Activated CD8-positive, alpha-beta T cell treated with anti-CD3 and anti-CD28 coated beads for 36 hours (primary cell): ENCODE measurements around the gene DOK5. TPM values are rescaled to one million over a fixed set of nuclear protein-coding genes. Genes with fewer than 3 reads are reported as not detected.

Experiments
- ATAC-seq: fragments of 200-7000 bp; cut with Tn5 transposase; one replicate; pipeline ENCODE4 v1.10.0; 2021; ENCODE audit warnings: mild to moderate bottlenecking, moderate library complexity
- CTCF ChIA-PET: fragments of 350-600 bp; sonication (Branson Sonifier 250); formaldehyde crosslinking; loops from one replicate; lab custom pipeline; 2021; ENCODE audit warnings: antibody characterized with exemption; lab: Charles Lee
- POLR2A ChIA-PET: fragments of 350-600 bp; sonication (Branson Sonifier 250); formaldehyde crosslinking; loops from one replicate; lab custom pipeline; 2021; ENCODE audit warnings: antibody characterized with exemption; lab: Charles Lee
- DNase-seq: peaks from one replicate; pipeline ENCODE4 v3.0.0-alpha.2; 2020
- H3K27ac Mint-ChIP-seq: one replicate; pipeline ENCODE4 v1.8.0; 2021; ENCODE audit warnings: mild to moderate bottlenecking, mixed read lengths
- H3K27me3 Mint-ChIP-seq: one replicate; pipeline ENCODE4 v1.8.0; 2021; ENCODE audit warnings: mixed read lengths
- H3K36me3 Mint-ChIP-seq: one replicate; pipeline ENCODE4 v1.8.0; 2021; ENCODE audit warnings: low read depth, mixed read lengths
- H3K4me1 Mint-ChIP-seq: one replicate; pipeline ENCODE4 v1.8.0; 2021; ENCODE audit warnings: low read depth, mixed read lengths
- H3K4me3 Mint-ChIP-seq: one replicate; pipeline ENCODE4 v1.8.0; 2021; ENCODE audit warnings: mild to moderate bottlenecking, moderate library complexity, mixed read lengths
- H3K9me3 Mint-ChIP-seq: one replicate; pipeline ENCODE4 v1.8.0; 2021; ENCODE audit warnings: mixed read lengths
- intact Hi-C: fragments of 100-400 bp; cut with micrococcal nuclease; formaldehyde crosslinking; loops from one replicate; pipeline ENCODE4 v1.10.0; 2022
- total RNA-seq, 2 experiments: library from RNA; stranded (reverse); gene quantifications; one replicate each; pipeline ENCODE4 v1.2.3, GENCODE V29; 2021
- TF ChIP-seq, protein P1 (sequence below): fragments of 200-600 bp; IDR thresholded peaks from one replicate; pipeline ENCODE4 v1.8.0; 2022; ENCODE audit warnings: antibody characterized with exemption, mild to moderate bottlenecking

Gene DOK5
- total RNA-seq, 2 experiments from 2014 or later: 1.3 to 1.4 TPM

DNA sequence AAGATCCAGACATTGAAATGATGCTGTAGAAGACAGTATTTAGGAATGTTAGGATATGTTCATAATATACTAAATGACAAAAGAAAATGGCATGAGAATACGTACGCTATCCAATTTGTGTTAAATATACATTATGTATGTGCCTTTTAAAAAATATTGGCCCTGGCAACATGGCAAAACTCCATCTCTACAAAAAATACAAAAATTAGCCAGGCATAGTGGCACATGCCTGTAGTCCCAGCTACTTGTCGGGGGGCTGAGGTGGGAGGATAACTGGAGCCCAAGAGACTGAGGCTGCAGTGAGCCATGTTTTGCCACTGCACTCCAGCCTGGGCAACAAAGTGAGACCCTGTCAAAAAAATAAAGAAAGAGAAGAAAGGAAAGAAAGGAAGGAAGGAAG, 155.7 kb downstream of the DOK5 start:
- H3K4me3 Mint-ChIP-seq: no peak overlapping the region
- TF ChIP-seq, protein P1, sequence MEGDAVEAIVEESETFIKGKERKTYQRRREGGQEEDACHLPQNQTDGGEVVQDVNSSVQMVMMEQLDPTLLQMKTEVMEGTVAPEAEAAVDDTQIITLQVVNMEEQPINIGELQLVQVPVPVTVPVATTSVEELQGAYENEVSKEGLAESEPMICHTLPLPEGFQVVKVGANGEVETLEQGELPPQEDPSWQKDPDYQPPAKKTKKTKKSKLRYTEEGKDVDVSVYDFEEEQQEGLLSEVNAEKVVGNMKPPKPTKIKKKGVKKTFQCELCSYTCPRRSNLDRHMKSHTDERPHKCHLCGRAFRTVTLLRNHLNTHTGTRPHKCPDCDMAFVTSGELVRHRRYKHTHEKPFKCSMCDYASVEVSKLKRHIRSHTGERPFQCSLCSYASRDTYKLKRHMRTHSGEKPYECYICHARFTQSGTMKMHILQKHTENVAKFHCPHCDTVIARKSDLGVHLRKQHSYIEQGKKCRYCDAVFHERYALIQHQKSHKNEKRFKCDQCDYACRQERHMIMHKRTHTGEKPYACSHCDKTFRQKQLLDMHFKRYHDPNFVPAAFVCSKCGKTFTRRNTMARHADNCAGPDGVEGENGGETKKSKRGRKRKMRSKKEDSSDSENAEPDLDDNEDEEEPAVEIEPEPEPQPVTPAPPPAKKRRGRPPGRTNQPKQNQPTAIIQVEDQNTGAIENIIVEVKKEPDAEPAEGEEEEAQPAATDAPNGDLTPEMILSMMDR: no peak
- H3K9me3 Mint-ChIP-seq: no peaks in the 10 kb centered on the region
- no peaks in the 10 kb centered on the region for H3K36me3 Mint-ChIP-seq
- DNase-seq (no peak), ATAC-seq (no peak)
- ChIA-PET POLR2A (no interaction called here), CTCF (no interaction called here)
- peaks cover 8% of the 10 kb centered on the region for H3K27me3 Mint-ChIP-seq
- intact Hi-C loops: no loop called here
- no peak overlapping the region for H3K27ac Mint-ChIP-seq
- H3K4me1 Mint-ChIP-seq: no peaks in the 10 kb centered on the region

- ATAC-seq (no peak), DNase-seq (no peak)
- TF ChIP-seq, protein P1: no peak
- intact Hi-C loops: no loop called here
- ChIA-PET CTCF (interaction anchor here (2.2 kb wide), 1 partner anchor 14 kb away, joined by 7 read pairs; no protein-coding TSS in a partner anchor), POLR2A (no interaction called here)
- no peak overlapping the region for H3K4me3 Mint-ChIP-seq
- H3K27me3 Mint-ChIP-seq: peaks cover 10% of the 10 kb centered on the region
- no peak overlapping the region for H3K27ac Mint-ChIP-seq
- H3K9me3 Mint-ChIP-seq: no peaks in the 10 kb centered on the region
- no peaks in the 10 kb centered on the region for H3K4me1 Mint-ChIP-seq
- H3K36me3 Mint-ChIP-seq: no peaks in the 10 kb centered on the region
Measured at GRCh38 chr20:54633374-54634355, 158.3 kb downstream of the DOK5 start.

- H3K27ac Mint-ChIP-seq: no peak overlapping the region
- ATAC-seq: no peak
- H3K4me3 Mint-ChIP-seq: no peak overlapping the region
- H3K9me3 Mint-ChIP-seq: no peaks in the 10 kb centered on the region
- no peaks in the 10 kb centered on the region for H3K4me1 Mint-ChIP-seq
- peaks cover 9% of the 10 kb centered on the region for H3K27me3 Mint-ChIP-seq
- CTCF ChIA-PET: interaction anchor here (0.9 to 2.3 kb wide), 2 partner anchors 11 to 12 kb away, joined by 3 to 8 read pairs; no protein-coding TSS in a partner anchor
- POLR2A ChIA-PET: interaction anchor here (0.8 kb wide), 1 partner anchor 12 kb away, joined by 3 read pairs; no protein-coding TSS in a partner anchor
- DNase-seq: no peak
- no peaks in the 10 kb centered on the region for H3K36me3 Mint-ChIP-seq
- intact Hi-C loops: no loop called here
- TF ChIP-seq, protein P1: no peak
Measured at GRCh38 chr20:54636575-54636974, 161.2 kb downstream of the DOK5 start.

DNA sequence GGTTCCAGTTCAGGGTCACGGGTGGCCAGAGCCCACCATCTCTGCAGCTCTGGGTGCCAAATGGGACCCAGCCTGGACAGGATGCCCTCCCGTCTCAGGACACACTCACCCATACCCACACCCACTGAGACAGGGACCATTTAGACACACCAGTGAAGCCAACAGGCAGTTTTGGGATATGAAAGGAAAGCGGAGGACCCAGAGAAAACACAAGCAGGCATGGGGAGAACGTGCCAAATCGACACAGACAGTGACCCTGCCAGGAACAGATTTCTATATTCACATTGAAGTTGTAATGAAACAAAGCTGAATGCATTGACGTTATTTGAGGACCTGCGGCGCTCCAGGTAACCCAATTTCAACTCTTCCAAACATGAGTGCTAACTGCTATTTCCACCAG, 164.5 kb downstream of the DOK5 start:
- no peaks in the 10 kb centered on the region for H3K36me3 Mint-ChIP-seq

More for the DNA sequence above, 164.5 kb downstream of the DOK5 start:
- H3K4me3 Mint-ChIP-seq: no peak overlapping the region
- H3K4me1 Mint-ChIP-seq: no peaks in the 10 kb centered on the region
- DNase-seq: no peak
- POLR2A ChIA-PET: no interaction called here
- CTCF ChIA-PET: no interaction called here
- intact Hi-C loops: no loop called here
- no peaks in the 10 kb centered on the region for H3K9me3 Mint-ChIP-seq
- no peak overlapping the region for H3K27ac Mint-ChIP-seq
- ATAC-seq: no peak
- H3K27me3 Mint-ChIP-seq: peaks cover 11% of the 10 kb centered on the region
- TF ChIP-seq, protein P1: no peak
